Measurements from ENCODE around the gene DGLUCY.
A peak's percentile ranks its signal among the peaks of the same experiment; 100 is the strongest.
"Not testable (repeated sequence)": the region's sequence is repeated elsewhere in the genome, so short reads cannot be mapped to it uniquely, and the experiment has no call there.

Gene DGLUCY

GRCh38 chr14:91257328-91258010, 143.6 kb downstream of the DGLUCY start:
- no peak for DNase-seq (ENCODE audit: low read depth)

GRCh38 chr14:91258011-91258618, 144.2 kb downstream of the DGLUCY start:
- DNase-seq (ENCODE audit: low read depth), result peak; percentile 85

DNA sequence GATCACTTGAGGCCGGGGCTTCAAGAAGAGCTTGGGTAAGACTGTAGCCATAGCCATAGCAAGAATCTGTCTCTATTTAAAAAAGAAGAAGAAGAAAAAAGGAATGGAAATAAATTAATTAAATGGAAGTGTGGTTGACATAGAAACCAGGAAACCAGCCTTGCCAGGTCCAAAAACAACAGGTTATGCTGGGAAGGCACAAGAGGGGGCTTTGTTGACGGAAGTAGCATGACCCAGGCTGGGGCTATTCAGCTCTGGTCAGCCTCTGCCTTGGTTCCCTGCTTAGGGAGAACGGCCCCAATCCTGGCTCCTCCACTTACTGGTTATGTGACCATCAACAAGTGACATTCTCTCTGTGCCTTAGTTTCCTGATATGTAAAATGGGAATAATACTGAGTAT, 145.0 kb downstream of the DGLUCY start:
- DNase-seq (ENCODE audit: low read depth), result no peak

DNA sequence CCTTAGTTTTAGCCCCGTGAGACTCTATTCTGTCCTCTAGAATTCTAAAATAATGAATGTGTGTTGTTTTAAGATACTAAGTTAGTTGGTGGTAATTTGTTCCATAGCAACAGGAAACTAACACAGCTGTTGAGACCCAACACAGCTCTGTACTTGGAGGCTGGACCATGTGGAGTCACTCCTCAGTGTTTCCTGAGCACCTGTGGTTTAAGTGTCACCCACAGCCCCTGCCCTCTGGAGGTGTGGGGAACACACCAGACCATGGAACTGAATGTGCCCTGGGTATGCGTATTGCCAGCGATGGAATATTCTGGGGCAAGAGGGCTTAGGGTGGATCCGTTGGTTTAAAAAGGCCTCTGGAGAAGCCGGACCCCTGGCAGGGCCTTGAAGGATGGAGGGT, 147.2 kb downstream of the DGLUCY start:
- DNase-seq (ENCODE audit: low read depth), result no peak

- no peak for DNase-seq (ENCODE audit: low read depth)
Observed at GRCh38 chr14:91261986-91262549, 148.2 kb downstream of the DGLUCY start.

DNA sequence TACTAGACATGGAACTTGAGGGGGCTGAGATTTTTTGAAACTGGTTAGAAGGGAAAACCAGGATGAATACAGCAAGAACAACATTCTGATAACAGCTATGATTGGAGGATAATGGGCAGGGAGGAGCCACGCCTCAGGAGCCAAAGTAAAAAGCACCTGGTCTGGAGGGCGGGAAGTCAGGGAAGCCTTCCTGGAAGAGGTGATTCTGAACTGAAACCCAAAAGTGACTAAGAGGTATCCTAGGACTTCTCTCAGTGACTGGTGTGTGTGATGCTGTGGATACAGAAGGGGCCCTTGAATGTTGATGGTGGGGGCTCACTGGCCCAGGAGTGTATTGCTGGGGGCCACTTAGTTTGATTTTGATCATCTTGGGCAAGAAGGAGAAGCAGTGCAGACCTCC, 149.5 kb downstream of the DGLUCY start:
- DNase-seq (ENCODE audit: low read depth), result no peak

DNA sequence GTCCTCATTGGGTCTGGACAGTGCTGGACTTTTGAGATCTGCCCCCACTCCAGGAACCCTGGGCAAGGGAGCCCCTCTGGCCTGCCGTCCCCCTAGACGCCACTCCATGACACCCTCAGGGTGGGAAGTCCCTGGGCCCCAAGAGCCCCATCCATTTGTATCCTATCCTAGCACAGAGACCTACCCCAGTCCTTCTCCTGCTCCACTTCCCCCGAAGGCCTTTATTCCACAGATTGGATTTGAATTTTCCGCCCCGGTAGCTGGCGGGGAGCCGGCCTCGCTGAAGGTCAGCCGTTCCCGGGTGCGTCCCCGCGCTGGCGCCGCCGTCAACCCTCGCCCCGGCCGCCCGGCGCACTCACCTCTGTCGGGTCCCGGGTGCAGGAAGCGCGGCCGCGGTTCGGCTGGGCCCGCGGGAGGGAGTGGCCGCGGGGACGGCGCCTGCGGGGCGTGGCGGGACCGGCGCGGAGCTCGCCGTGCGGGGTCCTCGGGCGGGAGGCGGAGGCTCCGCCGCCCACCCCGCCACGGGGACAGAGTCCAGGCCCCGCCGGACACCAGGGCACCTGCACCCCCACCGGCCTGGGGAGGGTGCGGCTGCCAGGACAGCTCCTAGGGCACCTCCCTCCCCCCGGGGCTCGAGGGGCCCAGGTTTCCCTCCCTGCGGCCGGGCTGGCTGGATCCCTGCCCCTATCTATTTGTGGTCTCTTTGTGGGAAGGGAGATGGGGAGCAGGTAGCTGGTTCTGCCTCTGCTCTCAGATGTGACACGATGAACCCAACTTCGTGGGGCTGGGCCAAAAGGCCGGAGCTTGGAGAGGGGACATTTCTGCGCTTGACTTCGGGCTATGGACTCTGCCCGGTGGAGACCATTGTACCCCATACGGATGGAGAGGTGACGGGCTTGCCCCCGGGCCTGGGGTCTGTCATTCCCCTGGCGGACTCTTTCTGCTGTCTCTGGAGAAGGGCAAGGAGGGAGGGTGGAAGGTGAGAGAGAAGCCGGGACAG, 150.6 kb downstream of the DGLUCY start:
- DNase-seq (ENCODE audit: low read depth), result no peak

GRCh38 chr14:91265404-91265803, 151.5 kb downstream of the DGLUCY start:
- DNase-seq (ENCODE audit: low read depth), result no peak

DNA sequence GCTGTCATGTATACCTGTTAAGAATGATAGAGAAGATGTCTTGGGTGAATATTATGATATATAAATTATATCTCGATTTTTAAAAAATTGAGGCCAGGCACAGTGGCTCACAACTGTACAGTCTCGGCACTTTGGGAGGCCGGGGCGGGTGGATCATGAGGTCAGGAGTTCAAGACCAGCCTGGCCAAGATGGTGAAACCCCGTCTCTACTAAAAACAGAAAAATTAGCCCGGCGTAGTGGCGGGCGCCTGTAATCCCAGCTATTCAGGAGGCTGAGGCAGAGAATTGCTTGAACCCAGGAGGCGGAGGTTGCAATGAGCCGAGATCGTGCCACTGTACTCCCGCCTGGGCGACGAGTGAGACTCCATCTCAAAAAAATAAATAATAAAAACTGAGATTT, 152.4 kb downstream of the DGLUCY start:
- DNase-seq (ENCODE audit: low read depth), result not testable (repeated sequence)

DNA sequence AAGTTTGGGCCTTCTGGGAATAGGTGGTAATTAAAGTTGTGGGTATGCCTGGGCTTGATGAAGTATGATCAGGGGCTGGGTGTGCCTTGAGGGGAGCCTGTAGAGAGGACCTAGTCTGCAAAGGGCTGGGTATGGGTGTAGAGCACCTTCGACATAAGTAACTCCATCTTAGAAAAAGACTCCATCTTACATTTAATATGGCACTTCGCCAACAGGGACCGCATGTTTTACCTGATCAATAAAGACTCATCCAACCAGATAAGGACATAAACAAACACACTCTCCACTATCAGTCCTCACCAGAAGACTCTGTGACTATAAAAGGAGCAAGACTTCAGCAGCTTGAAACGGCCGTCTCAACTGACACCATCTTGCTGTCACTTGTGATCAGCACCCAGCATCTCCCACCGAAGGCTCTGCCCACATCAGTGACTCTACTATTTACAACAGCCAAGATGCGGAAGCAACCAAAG, 154.1 kb downstream of the DGLUCY start:
- no peak for DNase-seq (ENCODE audit: low read depth)

DNA sequence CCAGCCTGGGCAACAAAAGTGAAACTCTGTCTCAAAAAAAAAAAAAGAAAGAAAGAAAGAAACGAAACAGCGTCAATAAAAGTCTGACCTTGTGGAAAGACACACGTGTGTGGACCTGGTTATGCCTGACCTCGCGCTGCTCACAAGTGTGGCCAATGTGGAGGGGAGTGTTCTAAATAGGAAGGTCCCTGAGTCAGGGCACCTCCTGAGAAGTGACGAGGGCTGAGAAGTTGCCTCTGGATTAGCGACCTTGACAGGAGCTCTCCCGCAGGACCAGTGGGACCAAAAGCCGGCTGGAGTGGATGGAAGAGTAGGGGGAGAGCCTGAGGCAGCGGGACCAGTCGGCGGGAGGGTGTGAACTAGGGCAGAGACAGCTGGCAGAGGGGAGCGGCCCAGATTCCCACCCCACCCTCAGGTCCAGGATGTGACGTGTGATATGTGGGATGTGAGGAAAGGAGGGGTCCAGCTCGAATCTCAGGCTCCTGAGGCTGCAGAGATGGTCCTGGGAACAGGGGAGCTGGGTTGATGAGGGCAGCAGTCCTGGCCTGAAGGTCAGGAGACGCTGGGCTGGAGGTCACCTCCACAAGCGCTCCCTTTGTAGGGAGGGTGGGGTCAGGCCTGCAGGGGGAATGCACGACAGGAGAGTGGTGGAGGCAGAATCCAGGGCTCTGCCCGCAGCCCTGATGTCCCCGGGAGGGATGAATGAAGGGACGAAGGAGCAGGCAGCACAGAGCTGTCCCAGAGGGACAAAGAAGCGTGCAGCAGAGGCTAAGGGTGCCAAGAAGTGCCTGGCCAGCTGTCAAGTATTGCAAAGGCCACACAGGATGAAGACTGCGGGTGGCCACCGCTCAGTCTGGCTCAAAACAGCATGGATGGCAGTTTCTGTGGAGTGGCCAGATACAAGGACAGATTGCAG, 155.5 kb downstream of the DGLUCY start:
- DNase-seq (ENCODE audit: low read depth), result no peak

DNA sequence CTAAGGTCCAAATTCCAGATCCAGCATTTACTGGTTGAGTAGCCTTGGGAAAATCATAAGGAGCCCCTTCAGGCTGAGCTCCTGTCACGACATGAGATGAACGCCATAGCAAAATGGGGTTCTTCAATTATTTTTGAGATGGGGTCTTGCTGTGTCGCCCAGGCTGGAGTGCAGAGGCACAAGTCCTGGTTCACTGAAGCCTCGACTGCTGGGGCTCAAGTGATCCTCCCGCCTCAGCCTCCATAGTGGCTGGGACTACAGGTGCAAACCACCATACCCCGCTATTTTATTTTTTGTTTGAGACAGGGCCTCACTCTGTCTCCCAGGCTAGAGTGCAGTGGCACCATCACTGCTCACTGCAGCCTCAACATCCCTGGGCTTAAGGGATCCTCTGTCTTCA, 156.3 kb downstream of the DGLUCY start:
- DNase-seq (ENCODE audit: low read depth), result no peak

- DNase-seq (ENCODE audit: low read depth), result no peak
Observed at GRCh38 chr14:91270619-91271018, 156.7 kb downstream of the DGLUCY start.

- no peak for DNase-seq (ENCODE audit: low read depth)
Observed at GRCh38 chr14:91271639-91272038, 157.8 kb downstream of the DGLUCY start.

DNA sequence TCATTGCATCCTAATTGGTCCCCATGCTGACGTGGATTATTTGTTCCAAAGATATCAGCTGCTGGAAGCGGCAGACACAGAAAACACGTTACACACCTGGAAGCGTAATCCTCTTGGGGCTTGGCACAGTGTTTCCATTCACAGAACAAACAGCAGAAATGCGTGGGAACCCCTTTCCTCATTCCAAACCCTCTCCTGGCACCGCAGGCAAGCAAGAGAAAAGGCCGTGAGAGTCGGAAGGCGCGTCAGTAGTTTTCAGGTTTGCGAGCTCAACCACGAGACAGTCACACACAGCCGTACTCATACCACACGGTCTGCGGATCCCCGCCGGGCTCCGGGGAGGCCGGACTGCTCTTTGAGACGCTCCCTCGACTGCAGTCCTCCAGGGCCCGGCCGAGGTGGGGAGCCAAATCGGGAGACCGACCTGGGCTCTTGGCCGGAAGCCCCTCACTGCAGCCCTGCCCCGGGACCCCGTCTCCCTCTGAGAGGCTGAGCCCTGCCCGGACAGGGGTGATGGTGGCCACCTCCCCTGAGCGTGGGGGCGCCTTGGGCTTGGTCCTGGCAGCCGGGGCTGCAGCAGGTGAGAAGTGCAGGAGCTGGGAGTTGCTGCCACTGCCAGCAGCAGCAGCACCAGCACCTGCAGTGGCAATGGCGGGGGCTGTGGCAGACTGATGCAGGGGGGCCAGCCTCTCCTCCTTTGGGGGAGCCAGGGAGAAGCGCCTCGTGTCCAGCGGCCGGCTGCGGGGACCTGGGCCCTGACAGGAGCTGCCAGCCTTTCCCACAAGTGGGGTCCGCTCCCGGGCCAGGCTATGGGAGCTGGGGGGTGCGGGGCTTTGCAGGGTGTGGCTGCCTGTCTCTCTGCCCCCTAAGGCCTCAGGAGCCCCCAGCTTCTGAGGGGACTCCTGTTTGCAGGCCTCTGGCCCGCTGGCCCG, 158.7 kb downstream of the DGLUCY start:
- DNase-seq (ENCODE audit: low read depth), result no peak

- no peak for DNase-seq (ENCODE audit: low read depth)
Observed at GRCh38 chr14:91273273-91273884, 159.5 kb downstream of the DGLUCY start.

DNA sequence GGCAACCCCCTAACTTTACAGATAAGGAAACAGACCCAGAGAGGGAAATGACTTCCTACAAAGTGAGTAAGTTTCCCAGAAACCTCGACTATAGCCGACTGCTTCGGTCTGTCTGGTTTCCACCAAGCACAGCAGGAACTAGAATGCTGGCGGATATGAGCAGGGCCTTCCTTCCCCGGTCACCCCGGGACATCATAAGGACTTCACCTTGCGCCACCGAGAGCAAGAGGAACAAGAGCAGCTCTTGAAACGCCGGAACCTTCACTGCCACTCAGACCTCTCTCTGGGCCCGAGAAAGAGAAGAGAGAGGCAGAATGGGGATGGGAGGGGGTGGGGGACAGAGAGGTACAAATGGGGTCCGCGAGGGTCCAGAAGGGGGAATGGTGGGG, 160.0 kb downstream of the DGLUCY start:
- no peak for DNase-seq (ENCODE audit: low read depth)

- no peak for DNase-seq (ENCODE audit: low read depth)
Observed at GRCh38 chr14:91274796-91275195, 160.9 kb downstream of the DGLUCY start.

Data from GM04504 (cell line).